SK-N-SH (cell line): Measurements from ENCODE around the gene CLCN6.

Experiments
- CTCF ChIP-seq: fragments of 200-600 bp; sonication (generic); IDR thresholded peaks from 2 replicates; pipeline ENCODE4 v1.6.1; 2017; ENCODE audit warnings: antibody characterized with exemption, mild to moderate bottlenecking, moderate library complexity
- EP300 ChIP-seq, 2 experiments: IDR thresholded peaks; 2 replicates each; pipeline versions ENCODE4 v1.4.0 to v1.6.1; 2012; ENCODE audit warnings: borderline replicate concordance in 1 of 2, low read depth in 1 of 2, low read length in 1 of 2
- EZH2phosphoT487 ChIP-seq: fragments of 200-600 bp; sonication (generic); IDR thresholded peaks from 2 replicates; pipeline ENCODE4 v1.6.1; 2017; ENCODE audit warnings: low read depth, mixed run types, mild to moderate bottlenecking, antibody characterized with exemption, moderate library complexity, borderline replicate concordance
- FOXM1 ChIP-seq: IDR thresholded peaks from 2 replicates; pipeline ENCODE4 v1.4.0; 2012; ENCODE audit warnings: low read depth, mild to moderate bottlenecking
- IRF3 ChIP-seq: fragments of 150-350 bp; IDR thresholded peaks from 2 replicates; pipeline ENCODE4 v1.6.1; 2016; ENCODE audit warnings: mild to moderate bottlenecking, low read depth, low read length
- MAX ChIP-seq: IDR thresholded peaks from 2 replicates; pipeline ENCODE4 v1.4.0; 2012; ENCODE audit warnings: low read depth
- POLR2AphosphoS5 ChIP-seq: IDR thresholded peaks from 2 replicates; pipeline ENCODE4 v1.6.1; 2012; ENCODE audit warnings: low read depth, low read length
- RAD21 ChIP-seq: IDR thresholded peaks from 2 replicates; pipeline ENCODE4 v1.6.1; 2012; ENCODE audit warnings: mild to moderate bottlenecking, low read length
- REST ChIP-seq: IDR thresholded peaks from 2 replicates; pipeline ENCODE4 v1.6.1; 2012; ENCODE audit warnings: mild to moderate bottlenecking, low read depth, low read length, moderate library complexity
- USF2 ChIP-seq: fragments of 150-350 bp; IDR thresholded peaks from 2 replicates; pipeline ENCODE4 v1.6.1; 2017; ENCODE audit warnings: antibody characterized with exemption, low read length, low read depth, borderline replicate concordance

GRCh38 chr1:11833900-11834299 lies 27.9 kb downstream of the CLCN6 start:
- TF ChIP-seq EP300 (IDR thresholded peaks at IDR 0.05; ENCODE audit: borderline replicate concordance in 1 of 2, low read depth in 1 of 2, low read length in 1 of 2) (no peak), REST (no peak), CTCF (no peak), USF2 (no peak), MAX (no peak), POLR2AphosphoS5 (no peak), IRF3 (no peak), FOXM1 (no peak), RAD21 (no peak), EZH2phosphoT487 (no peak)
